Fibroblast of the aortic adventitia (primary cell): ENCODE data around the gene ELOVL5. TPM values are rescaled to one million over a fixed set of nuclear protein-coding genes. Genes with fewer than 3 reads are reported as not detected.
"Not testable (repeated sequence)": the region's sequence is repeated elsewhere in the genome, so short reads cannot be mapped to it uniquely, and the experiment has no call there.

Source experiments
- DNase-seq: peaks from one replicate; pipeline ENCODE4 v3.0.0-alpha.2; 2010; ENCODE audit warnings: low read depth
- H3K4me3 ChIP-seq: 2 replicates; pipeline ENCODE4 v1.5.1; 2011; ENCODE audit warnings: low read depth, mild to moderate bottlenecking, control low read depth, low read length, moderate library complexity
- total RNA-seq: library from RNA; depleted of rRNA; stranded (reverse); fragments of >200 nt; gene quantifications from 2 replicates; pipeline ENCODE4 v1.2.3, GENCODE V29; 2012; ENCODE audit warnings: low replicate concordance
- TF ChIP-seq, protein P1 (sequence below): IDR thresholded peaks from 2 replicates; pipeline ENCODE4 v1.5.1; 2011; ENCODE audit warnings: mild to moderate bottlenecking, low read length, control low read depth, inconsistent platforms; ENCODE audit not compliant: insufficient read depth

The ELOVL5 gene
- total RNA-seq, 1 donor, result 95.1 TPM

DNA sequence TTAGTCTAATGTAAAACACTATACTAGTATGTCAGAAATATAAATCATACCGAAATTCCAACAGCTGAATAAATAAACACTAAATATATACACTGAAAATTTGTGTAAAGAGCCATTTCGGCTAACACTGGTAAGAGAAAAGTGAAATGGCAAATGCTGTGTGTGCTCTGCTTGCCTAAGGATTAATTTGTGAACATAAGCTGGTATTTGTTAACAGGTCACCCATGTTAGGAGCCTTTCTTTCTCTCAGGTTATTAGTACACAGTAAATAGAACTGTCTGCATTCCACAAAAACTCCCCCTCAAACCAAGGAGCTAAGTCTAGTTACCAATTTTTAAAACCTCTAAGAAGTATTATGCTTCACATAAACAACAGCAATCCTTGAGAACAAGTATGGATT, 27.0 kb downstream of the ELOVL5 start:
- TF ChIP-seq, protein P1, sequence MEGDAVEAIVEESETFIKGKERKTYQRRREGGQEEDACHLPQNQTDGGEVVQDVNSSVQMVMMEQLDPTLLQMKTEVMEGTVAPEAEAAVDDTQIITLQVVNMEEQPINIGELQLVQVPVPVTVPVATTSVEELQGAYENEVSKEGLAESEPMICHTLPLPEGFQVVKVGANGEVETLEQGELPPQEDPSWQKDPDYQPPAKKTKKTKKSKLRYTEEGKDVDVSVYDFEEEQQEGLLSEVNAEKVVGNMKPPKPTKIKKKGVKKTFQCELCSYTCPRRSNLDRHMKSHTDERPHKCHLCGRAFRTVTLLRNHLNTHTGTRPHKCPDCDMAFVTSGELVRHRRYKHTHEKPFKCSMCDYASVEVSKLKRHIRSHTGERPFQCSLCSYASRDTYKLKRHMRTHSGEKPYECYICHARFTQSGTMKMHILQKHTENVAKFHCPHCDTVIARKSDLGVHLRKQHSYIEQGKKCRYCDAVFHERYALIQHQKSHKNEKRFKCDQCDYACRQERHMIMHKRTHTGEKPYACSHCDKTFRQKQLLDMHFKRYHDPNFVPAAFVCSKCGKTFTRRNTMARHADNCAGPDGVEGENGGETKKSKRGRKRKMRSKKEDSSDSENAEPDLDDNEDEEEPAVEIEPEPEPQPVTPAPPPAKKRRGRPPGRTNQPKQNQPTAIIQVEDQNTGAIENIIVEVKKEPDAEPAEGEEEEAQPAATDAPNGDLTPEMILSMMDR, result no peak
- H3K4me3 ChIP-seq, result no peak overlapping the region

GRCh38 chr6:53320964-53321363, 27.8 kb downstream of the ELOVL5 start:
- DNase-seq, result no peak
- TF ChIP-seq, protein P1, result no peak
- H3K4me3 ChIP-seq, result no peak overlapping the region

More for the DNA sequence above, 27.0 kb downstream of the ELOVL5 start:
- no peak for DNase-seq

GRCh38 chr6:53318429-53318828, 30.3 kb downstream of the ELOVL5 start:
- no peak for DNase-seq
- TF ChIP-seq, protein P1, result no peak

DNA sequence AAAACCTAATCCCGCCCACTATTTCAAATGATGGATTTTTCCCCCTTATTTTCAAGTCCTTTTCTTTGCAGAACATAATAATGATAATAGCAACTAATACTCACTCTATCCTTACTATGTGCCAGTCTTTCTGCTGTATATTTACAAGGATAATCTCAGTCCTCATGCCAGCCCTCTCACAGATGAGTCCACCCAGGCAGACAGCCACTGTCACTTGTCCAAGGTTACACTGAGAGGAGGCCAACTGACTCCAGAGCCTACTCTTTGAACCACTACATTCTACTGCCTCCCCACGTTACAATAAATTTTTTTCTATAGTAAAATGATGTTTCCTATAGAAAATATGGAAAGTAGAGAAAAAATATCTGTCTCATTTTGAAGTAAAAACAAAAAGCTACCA, 30.9 kb downstream of the ELOVL5 start:
- no peak overlapping the region for H3K4me3 ChIP-seq
- no peak for DNase-seq
- TF ChIP-seq, protein P1, result no peak

More at GRCh38 chr6:53318429-53318828, 30.3 kb downstream of the ELOVL5 start:
- H3K4me3 ChIP-seq, result no peak overlapping the region

- not testable (repeated sequence) for DNase-seq, H3K4me3 ChIP-seq
Observed at GRCh38 chr6:53317299-53317698, 31.5 kb downstream of the ELOVL5 start.

DNA sequence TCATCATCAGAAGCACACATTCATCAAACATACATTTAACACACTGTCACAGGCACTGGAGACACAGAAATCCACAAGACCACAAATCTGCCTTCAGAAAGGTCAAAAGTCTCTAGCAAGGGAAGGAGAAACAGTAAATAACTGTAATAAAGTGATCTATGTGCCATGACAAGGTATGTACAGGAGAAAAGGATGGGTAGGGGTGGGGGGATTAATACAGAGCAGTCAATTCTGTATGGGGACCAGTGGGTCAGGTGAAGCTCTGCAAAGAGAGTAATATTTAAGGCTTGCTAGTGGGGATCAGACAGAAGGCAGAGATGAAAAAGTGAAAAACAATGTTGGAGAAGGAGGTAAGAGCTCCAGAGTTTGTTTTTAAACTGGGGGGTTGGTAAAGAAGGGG, 32.6 kb downstream of the ELOVL5 start:
- TF ChIP-seq, protein P1, result no peak
- DNase-seq, result no peak
- H3K4me3 ChIP-seq, result no peak overlapping the region

GRCh38 chr6:53315086-53315724, 33.5 kb downstream of the ELOVL5 start:
- TF ChIP-seq, protein P1, result no peak
- no peak overlapping the region for H3K4me3 ChIP-seq
- DNase-seq, result no peak
